ENCODE data around the gene FOXF2. TPM values are rescaled to one million over a fixed set of nuclear protein-coding genes. Genes with fewer than 3 reads are reported as not detected.

The FOXF2 gene
- total RNA-seq, 1 experiment from 2014 or later: not detected

Other genes starting within 250 kb of the FOXF2 start
- 0.24 TPM in 1 of 2 replicates, not detected in the other for gene FOXQ1, start 77.5 kb upstream of the FOXF2 start, total RNA-seq (2014; rRNA removed; shearing (Covaris generic))
- 3.5 and 4.6 TPM in 2 replicates for gene FOXC1, start 220.3 kb downstream of the FOXF2 start, total RNA-seq (2014; rRNA removed; shearing (Covaris generic))

All from A172 (cell line).